ENCODE data around the gene C2CD2L.
"Not testable (repeated sequence)": the region's sequence is repeated elsewhere in the genome, so short reads cannot be mapped to it uniquely, and the experiment has no call there.

C2CD2L gene

DNA sequence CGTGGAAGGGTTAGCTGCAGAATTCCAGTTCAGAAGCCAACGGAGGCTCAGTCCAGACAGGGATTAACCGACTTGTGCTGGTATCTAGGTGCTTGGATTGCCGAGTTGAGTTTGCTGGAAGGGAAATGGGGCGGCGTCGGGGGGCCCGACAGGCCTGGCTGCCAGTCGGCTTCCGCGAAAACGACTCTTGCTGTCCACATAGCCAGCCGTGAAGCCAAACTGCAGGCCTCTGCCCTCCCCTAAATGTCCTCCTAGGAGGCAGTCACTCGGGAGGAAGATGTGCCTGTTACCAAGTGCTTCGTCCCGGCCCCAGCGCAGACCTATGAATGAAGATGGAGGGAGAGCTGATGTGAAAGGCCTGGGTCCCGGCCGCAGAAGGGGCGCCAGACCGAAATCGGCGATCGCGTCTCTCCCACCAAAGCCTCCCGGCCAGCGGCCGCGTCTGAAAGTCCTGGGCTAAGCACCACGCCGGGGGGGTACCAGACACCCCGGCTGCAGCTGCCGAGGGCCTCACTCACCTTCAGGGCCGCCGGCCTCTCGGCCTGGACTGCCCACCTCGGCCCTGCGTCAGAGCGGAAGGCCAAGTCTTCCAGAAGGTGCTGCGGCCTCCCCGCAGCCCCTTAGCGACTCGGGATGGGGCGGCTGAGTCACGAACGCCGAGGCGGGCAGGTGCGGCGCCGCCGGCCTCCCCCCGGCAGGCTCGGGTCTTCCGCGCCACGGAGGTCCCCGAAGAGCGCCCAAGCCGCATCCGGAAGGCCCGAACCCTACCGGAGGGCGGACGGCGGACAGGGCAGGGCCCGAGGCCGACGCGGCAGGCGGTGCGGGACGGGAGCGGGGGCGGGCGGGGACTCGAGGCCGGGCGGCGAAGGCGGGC, 13.0 kb upstream of the C2CD2L start:
- DNase-seq, result peak; percentile 53 to 57

DNA sequence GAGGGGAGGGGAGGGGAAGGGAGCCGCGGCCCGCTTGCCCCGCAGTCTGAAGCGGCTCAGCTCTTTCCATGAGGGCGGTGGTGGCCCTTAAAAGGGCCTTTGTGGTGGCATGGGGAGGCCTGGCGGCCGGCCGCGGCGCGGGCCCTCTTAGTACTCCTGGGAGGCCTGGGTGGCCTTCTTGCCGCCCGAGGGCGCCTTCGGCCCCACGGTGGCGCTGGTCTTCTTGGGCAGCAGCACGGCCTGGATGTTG, 12.4 kb upstream of the C2CD2L start:
- peak in 1 of 2 donors; percentile 61 for DNase-seq

DNA sequence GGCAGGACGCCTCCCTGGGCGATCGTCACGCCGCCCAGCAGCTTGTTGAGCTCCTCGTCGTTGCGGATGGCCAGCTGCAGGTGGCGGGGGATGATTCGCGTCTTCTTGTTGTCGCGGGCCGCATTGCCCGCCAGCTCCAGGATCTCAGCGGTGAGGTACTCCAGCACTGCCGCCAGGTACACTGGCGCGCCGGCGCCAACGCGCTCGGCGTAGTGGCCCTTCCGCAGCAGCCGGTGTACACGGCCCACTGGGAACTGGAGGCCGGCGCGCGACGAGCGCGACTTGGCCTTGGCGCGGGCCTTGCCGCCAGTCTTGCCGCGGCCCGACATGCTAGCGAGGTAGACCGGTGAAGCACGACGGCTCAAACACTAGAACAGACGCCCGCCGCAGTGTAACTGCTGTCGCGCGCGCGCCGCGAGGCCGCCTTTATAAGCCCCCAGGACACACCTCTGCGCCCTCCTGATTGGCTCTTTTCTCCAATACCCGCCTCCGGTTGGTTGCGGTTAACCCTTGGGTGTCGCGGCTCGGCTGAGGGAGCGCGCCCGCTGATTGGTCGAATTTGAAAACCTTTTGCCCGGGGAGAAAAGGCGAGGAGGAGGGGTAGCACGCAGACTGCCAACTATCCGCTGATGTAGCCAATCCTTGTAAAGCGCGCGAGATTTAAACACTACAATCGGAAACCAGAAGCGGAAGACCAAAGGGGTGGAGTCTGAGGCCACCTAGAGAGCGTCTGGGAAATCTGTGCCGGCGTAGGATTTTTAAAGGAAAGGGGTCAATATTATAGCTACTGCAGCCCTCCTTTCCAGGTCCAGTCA, 11.9 kb upstream of the C2CD2L start:
- peak; percentile 99 for DNase-seq

DNA sequence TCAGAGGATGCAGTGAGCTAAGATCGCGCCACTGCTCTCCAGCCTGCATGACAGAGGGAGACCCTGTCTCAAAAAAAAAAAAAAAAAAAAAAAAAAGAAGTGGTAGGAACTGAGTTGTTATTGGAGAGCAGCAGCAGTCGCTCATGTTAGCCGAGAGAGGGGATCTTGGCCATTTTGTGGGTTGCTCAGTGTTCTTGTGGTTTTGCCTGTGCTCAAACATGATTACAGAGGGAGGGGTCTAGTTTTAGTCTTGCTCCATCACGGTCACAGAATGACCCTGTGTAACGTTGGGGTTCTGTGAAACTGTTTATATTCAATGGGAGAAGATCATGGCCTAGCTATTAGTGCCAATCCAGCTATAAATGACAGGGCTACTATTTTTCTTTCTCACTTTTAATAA, 7.4 kb upstream of the C2CD2L start:
- DNase-seq, result no peak

DNA sequence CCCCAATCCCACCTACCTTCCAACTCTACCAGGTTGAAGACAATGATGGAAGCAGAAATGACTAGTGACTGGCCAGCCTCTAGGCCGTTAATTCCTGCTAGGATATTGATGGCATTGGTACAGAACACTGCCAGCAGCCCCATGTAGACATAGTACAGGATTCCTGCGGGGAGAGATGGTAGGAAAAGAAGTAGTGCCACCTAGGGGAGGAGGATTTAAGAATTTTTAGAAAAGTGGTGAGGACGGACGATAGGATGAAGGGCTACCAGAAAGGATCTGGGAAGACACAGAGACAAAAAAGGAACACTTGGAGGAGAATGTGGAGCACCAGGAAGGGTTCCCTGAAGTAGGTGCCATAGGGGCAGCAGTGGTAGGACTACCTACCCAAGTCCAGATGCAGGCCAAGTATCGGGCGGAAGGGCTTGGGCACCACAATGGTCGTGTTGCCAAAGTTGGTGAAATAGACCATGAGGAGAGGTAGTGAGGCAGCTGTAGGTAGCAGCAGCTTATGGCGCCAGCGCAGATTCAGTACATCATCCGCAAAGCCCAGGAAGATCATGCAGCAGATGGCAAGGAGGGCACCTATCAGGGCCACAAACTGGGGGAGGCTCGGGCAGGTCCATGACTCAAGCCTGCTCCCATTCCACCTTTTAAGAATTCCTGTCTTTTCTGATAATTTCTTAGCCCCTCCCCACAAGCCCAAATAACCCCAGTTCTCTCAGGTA, 6.7 kb upstream of the C2CD2L start:
- DNase-seq, result no peak

DNA sequence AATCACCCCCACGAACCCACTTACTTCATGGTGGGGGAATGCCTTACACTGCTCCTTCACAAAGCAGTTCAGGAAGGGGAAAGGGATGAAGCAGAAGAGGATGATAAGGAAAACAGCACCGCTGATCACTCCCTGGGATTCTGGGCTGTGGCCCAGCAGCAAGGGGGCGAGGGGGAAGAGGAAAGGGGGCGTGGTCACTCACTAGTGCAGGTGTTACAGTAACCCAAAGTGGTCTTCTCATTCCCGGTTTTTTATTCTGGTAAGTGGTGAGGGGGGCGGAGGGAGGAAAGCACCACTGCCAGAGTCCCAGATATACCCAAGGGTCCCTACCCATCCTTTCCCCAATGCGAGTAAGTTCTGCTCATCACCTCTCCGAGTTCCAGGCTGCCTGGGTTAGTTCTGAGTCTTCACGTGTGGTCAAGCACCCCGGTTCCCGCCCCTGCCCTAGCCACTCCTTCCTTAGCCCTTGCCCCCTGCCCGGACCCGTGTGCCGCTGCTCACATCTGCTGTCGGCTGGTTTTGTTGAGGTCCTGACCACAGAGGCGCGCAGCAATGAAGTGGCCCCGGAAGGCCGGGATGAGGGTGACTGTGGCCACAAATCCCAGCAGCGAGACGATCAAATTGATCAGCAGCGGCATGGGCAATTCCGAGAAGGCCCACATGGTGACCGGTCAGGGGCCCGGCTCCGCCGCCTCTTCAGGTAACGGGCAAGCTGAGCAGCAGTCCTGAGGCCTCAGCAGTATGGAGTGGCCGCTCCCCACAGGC, 6.0 kb upstream of the C2CD2L start:
- DNase-seq, result peak in 1 of 2 donors; percentile 43

DNA sequence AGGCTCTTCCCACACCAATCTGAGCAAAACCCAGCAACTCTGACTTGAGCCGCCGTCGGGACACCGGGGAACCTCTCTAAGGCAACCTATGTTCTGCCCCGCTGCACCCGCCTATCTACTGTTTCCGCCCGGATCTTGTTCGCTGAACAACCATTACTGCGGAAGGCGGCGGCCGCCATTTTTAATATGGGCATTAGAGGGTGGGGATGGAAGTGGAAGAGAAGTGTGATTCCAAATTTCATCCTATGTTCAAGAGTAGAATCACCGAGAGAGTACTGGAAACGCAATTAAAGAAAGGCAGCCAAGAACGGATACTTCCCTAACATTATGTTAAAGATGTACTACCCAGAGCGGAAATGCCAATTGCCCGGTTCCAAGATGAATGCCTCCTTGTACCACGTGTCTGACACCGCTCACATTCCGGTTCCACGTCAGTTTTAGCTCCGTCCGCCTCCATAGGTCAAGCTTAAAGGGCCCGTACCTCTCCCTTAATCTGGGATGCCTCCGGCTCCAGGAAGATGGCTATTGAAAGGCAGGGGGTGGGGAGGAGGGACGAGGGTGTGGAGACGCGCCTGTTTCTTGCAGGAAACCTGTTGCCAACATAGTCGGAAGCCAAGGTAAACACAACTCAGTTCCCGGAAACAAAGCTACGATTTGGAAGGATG, 5.3 kb upstream of the C2CD2L start, which contains the start of gene DPAGT1:
Gene DPAGT1, minus strand, starts transcription at position 95 of the 665 bp plus-strand sequence. CDS start 198 bp downstream, outside the sequence.
- DNase-seq, result peak; percentile 87 to 89

DNA sequence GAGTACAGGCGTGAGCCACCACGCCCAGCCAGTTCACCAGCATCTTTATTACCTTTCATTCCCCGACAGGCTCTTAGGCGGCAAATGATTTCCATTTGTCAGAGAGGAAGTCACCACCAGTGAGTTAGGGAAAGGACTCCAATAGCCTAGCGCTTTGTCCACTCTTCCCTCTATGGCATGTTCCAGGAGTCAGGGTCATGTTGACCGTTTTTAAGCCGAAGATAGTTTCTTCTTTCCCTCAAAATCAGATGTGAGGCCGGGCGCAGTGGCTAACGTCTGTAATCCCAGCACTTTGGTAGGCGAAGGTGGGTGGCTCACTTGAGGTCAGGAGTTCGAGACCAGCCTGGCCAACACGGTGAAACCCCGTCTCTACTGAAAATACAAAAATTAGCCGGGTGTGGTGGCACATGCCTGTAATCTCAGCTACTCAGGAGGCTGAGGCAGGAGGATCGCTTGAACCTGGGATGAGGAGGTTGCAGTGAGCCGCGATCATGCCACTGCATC, 3.9 kb upstream of the C2CD2L start:
- DNase-seq, result not testable (repeated sequence)

DNA sequence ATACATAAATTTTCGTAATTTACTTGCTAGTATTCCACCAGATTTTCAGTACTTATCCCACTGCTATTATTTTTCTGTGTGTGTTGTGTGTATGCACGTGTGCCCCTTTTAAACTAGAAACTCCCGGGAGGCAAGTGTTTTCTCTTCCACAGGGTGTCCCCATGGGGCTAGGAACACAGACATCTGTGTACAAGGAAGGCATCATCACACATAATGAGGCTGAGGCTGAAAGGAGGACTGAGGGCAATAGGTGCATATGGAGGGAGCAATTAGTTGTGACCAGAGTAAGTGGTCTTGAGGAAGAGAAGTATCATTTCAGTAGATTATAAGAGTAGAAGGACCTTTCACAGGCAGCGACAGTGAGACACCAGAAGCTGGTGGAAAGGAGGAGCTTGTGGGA, 3.4 kb upstream of the C2CD2L start:
- no peak for DNase-seq

DNA sequence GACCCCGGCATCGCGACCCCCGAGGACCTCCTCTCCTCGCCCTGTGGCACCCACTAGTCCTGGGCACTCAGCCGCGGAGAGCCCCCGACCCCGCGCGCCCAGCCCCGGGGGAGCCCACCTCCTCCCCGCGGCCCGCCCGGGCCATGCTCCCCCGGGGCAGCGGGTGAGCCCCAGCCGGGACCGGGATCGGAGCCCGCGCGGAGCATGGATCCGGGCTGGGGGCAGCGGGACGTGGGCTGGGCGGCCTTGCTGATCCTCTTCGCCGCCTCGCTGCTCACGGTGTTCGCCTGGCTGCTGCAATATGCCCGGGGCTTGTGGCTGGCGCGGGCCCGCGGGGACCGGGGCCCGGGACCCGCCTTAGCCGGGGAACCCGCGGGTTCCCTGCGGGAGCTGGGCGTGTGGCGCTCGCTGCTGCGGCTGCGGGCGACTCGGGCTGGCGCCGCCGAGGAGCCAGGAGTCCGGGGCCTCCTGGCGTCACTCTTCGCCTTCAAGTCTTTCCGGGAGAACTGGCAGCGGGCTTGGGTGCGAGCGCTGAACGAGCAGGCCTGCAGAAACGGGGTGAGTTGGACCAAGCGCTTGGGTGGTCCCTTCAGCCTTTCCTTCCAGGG, 498 bp downstream of the C2CD2L start:
- peak in 1 of 2 donors; percentile 25 for DNase-seq

DNA sequence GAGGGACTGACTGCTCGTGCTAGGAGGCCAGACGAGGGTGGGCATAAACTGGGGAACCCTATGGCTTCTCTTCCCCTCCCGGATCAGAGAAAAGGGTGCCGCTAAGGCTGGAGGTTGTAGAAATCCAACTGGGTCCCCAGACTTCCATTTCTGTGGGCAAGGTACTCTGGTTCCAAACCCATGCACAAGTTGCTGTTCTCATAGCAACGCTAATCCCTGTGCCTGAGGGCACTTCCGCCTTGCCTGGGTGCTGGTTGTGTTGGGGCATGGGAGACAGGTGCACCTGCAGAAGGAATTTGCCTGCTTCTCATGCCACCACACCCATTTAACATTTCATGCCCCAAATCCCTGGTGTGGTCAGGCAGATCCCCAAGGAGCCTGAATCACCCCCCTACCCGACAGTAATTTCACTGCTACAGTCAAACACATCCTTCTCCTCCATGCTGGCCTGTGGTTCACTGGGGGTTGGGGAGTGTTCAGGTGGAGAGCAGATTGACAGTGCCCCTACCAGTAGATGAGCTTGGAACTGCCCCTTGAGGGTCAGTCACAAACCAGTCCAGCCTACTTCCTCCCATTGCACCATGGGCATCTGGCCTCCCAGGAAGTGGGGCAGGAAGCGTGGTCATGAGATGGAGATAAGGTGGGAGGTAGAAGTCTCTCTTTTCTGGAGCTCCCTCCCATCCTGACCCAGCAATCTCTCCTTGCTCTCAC, 1.2 kb downstream of the C2CD2L start:
- peak; percentile 37 to 50 for DNase-seq

DNA sequence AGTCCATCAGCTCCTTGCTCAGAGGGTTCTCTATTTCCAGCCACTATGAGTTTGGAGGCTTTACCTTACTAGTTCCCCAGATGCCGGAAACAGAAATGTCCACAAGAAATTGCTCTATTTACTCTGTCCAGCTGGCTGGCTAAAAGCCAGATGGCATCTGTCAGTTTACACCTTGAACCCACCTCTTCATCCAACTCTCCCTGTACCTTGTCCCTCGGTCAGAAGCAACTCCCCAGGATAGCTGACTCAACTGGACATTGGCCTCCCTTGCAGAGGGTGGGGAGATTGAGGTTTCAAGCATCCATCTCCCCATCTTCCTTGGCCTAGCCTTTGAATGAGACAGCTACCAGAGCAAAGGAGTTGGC, 1.7 kb downstream of the C2CD2L start:
- DNase-seq, result no peak

DNA sequence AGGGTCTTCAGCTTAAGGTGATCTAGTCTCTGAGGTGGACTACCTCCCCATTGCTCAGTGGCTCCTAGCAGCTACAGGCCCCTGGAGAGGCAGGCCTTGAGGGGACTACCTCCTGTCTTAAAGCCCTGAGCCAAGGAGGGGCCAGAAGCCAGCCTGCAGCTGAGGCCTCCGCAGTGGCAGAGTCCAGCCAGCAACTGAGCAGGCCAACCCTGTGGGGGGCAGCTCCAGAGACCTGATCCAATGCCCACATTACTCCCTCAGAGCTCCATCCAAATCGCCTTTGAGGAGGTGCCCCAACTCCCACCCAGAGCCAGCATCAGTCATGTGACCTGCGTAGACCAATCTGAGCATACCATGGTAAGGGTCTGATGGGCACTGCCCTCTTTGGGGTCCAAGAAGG, 2.7 kb downstream of the C2CD2L start:
- no peak for DNase-seq

DNA sequence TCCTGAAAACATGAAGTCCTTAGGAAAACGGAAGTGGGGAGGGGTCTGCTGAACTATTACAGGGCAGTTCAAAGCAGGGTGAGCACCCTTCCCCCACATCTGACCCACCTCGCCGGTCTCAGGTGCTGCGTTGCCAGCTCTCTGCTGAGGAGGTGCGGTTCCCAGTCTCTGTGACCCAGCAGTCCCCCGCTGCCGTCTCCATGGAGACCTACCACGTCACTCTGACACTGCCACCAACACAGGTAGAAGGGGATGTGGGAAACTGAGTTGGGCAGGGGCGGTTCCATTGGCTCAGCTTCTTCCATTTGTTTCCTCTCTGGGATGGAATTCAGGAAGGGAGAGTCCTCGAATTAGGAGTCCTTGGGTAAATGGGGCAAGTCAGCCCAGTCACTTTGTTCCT, 3.3 kb downstream of the C2CD2L start:
- no peak for DNase-seq

DNA sequence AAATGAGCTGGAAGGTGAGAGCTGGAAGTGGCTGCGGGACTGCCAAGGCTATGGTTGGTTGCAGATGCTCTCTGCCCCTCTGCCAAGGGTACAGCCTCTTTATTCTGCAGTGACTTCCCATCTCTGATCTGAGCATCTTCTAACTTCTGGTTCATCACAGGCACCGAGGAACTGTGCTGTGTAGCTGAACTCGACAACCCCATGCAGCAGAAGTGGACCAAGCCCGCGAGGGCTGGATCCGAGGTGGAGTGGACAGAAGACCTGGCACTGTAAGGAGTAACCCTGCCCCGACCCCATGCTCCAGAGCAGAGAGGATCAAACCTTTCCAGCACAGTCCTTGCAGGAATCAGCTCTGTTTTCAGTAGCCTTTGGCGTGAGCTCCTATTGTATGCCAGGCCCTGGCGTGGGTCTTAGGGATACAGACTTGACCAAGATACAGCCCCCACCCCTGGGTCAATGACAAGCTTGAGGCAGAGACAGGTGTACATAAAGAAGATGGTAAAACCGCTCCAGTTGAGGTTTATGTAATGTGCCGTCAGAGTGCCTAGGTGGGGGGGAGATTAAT, 4.3 kb downstream of the C2CD2L start:
- no peak for DNase-seq

DNA sequence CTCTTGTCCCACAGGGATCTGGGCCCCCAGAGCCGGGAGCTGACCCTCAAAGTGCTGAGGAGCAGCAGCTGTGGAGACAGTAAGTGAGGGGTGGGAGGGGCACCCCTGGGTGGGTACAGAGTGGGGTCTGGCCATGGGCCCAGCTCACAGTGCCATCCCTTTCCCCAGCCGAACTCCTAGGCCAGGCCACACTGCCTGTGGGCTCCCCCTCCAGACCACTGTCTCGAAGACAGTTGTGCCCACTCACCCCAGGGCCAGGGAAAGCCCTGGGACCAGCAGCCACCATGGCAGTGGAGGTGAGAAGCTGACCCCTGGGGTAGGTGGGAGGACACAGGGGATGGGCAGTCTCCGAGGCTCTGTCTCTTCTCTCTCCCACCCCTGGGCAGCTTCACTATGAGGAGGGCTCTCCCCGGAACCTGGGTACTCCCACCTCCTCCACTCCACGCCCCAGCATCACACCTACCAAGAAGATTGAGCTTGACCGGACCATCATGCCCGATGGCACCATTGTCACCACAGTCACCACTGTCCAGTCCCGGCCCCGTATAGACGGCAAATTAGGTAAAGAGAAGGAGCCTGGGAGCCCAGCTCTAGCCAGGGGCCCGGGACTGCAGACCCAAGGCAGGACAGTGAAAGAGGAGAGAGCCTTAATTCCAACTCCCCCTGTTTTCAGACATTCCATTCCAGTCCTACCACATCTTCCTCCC, 5.3 kb downstream of the C2CD2L start:
- no peak for DNase-seq

DNA sequence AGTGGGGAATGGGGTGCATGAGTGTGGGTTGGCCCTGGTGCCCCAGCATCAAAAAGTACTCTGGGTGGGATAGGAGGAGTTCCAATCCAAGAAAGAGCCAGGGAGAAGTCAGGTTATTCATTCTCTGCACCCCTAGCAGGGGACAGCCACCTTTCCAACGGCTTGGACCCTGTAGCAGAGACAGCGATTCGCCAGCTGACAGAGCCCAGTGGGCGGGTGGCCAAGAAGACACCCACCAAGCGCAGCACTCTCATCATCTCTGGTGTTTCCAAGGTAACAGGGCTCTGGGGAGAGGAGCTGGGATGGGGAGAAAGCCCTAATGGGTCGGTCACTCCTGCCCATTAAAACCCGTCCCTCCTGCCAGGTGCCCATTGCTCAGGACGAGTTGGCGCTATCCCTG, 6.6 kb downstream of the C2CD2L start:
- no peak for DNase-seq

DNA sequence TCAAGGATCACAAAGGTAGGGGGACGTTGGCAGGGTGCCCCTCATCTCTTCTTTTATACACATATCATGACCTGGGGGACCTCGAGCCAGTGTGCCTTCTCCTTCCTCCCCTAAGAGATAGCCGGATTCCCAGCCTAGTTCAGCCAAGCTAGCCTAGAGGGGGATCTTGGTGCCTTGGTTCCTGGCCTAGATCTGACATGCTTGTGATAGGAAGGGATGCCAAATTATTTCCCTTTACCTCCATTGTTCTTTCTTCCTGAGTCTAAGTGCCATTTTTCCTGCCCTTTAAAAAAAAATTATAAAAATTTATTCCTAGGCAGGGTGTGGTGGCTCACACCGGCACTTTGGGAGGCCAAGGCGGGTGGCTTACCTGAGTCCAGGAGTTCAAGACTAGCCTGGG, 7.2 kb downstream of the C2CD2L start:
- no peak for DNase-seq

DNA sequence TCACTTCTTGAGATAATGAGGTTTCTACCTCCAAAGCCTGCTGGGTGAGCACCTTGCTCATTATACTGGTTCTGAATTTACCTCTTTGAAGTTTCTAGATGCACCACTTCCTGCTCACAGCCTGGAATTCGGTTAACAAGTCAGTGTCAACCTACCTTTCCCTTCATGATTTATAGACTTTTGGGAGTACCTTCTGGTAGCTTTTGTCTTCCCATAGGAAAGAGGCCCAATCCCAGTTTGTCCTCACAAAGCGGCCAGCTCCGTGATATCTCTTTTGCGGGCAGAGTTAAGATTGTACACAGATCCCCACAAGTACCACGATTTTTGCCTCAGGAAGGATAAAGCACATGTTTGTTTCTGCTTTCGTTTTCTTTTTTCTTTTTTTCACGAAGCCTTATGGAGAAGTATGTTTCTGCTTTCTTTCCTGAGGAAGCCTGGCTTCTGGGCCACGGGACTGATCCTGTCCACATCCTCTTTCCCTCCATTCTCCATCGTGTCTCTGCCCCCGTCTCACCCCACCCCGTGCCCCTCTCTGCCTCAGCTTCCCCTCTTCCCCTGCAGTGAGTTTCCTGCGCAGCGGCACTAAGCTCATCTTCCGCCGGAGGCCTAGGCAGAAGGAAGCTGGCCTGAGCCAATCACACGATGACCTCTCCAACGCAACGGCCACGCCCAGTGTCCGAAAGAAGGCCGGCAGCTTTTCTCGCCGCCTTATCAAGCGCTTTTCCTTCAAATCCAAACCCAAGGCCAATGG, 8.5 kb downstream of the C2CD2L start:
- DNase-seq, result peak in 1 of 2 donors; percentile 28

Data from stimulated activated CD4-positive, alpha-beta T cell treated with anti-CD3 and anti-CD28 coated beads, Interleukin-2, amount 100 ng/mL, for 24 hours (primary cell).